Gastroesophageal sphincter (tissue), 4 donors: ENCODE results near the gene EPHA3. TPM values are rescaled to one million over a fixed set of nuclear protein-coding genes. Genes with fewer than 3 reads are reported as not detected.

Experiments
- ATAC-seq: fragments of 150-250 bp; one replicate; pipeline ENCODE4 v1.9.1; 2016; ENCODE audit warnings: mild to moderate bottlenecking, moderate library complexity
- H3K27ac ChIP-seq, 4 donors: fragments of 200-600 bp; sonication (generic) in 3 of 4; 1 replicate in 3 of 4; 2 replicates in 1 of 4; pipeline ENCODE4 v1.5.1; 2016 to 2019
- H3K27me3 ChIP-seq: fragments of 200-600 bp; sonication (generic); one replicate; pipeline ENCODE4 v1.5.1; 2019
- H3K36me3 ChIP-seq, 2 donors: fragments of 200-600 bp; sonication (generic); one replicate each; pipeline ENCODE4 v1.5.1; 2019; ENCODE audit warnings: control low read depth in 1 of 2
- H3K4me1 ChIP-seq, 3 donors: fragments of 200-600 bp; sonication (generic); 1 replicate in 2 of 3; 2 replicates in 1 of 3; pipeline ENCODE4 v1.5.1; 2016 to 2019; ENCODE audit warnings: control low read depth in 2 of 3
- H3K4me3 ChIP-seq, 2 donors: fragments of 200-600 bp; sonication (generic); one replicate each; pipeline ENCODE4 v1.5.1; 2019; ENCODE audit warnings: mild to moderate bottlenecking in 1 of 2, moderate library complexity in 1 of 2
- H3K9me3 ChIP-seq, 3 donors: fragments of 200-600 bp; sonication (generic); one replicate each; pipeline ENCODE4 v1.5.1; 2017 to 2019; ENCODE audit warnings: control low read depth in 2 of 3
- EP300 ChIP-seq: sonication (generic); formaldehyde crosslinking; IDR thresholded peaks from one replicate; pipeline ENCODE4 v1.6.1; 2017; ENCODE audit warnings: antibody characterized with exemption, mild to moderate bottlenecking
- POLR2A ChIP-seq, 2 donors: fragments of 450-650 bp; IDR thresholded peaks; one replicate each; pipeline ENCODE4 v1.6.1; 2017; ENCODE audit warnings: antibody characterized with exemption in 2 of 2, mild to moderate bottlenecking in 2 of 2, moderate library complexity in 1 of 2
- POLR2AphosphoS5 ChIP-seq: sonication (generic); formaldehyde crosslinking; IDR thresholded peaks from one replicate; pipeline ENCODE4 v1.6.1; 2017; ENCODE audit warnings: antibody characterized with exemption
- WGBS, 2 donors: methylation state at CpG; one replicate each; pipeline ENCODE4 v1.1.5; 2018; ENCODE audit warnings: low coverage in 1 of 2; 5-methylcytosine and 5-hydroxymethylcytosine counted together
- total RNA-seq, 4 donors: library from RNA; depleted of rRNA; stranded (reverse); fragments of >200 nt; gene quantifications; one replicate each; pipeline ENCODE4 v1.1.0, GENCODE V29; 2016
- TF ChIP-seq, protein P1 (sequence below), 4 experiments: fragments of 200-600 bp in 2 of 4; fragments of 450-650 bp in 2 of 4; sonication (generic) in 1 of 4; IDR thresholded peaks; one replicate each; pipeline ENCODE4 v1.5.1; 2017 to 2019; ENCODE audit warnings: antibody characterized with exemption in 4 of 4, mild to moderate bottlenecking in 2 of 4, moderate library complexity in 2 of 4

EPHA3 gene
- total RNA-seq, 4 donors from 2014 or later = 9.3 to 20.4 (median 15.9) TPM

DNA sequence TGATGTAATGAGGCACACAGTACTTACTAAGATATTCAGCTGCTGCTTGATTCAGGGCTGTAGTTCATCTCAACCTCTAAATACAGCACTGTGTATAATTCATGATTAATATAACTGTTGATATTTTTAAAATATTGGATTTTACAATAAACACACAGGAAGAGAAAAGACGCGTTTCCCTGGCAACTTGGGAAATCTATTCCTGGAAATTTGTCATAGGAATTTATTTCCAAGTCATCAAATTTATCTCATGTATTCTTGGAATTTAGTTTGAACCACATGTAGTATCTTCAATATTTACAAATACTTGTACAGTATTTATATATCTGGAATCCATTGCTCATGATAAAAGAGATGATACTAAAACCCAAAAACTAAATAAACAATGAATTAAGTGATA, 30.6 kb downstream of the EPHA3 start:
- WGBS, 2 donors = 57% methylated on average over 2 of the region's 2 CpGs

DNA sequence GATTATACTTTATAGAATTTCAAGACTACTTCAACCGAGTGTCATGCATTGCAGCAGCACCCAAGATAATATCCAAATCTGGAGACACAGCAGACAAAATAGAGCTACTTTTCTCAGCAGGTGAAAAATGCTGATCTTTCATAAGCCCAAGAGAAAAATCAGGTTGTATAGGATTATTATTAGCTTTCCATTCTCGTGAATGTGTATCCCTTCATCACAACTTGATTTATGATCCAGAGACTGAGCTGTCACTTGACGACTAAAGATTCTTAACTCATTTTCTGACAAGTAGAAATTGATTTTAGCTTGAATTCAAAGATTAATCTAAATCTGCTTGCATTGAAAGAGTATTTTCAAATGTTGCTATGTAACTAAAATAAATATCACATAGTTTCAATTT, 32.4 kb downstream of the EPHA3 start:
- Histone ChIP-seq H3K4me3 (no peak overlapping the region), H3K4me1 (no peaks in the 10 kb centered on the region), H3K9me3 (no peaks in the 10 kb centered on the region), H3K27ac (no peak overlapping the region), H3K36me3 (no peaks in the 10 kb centered on the region), H3K27me3 (no peaks in the 10 kb centered on the region)
- TF ChIP-seq, protein P1, sequence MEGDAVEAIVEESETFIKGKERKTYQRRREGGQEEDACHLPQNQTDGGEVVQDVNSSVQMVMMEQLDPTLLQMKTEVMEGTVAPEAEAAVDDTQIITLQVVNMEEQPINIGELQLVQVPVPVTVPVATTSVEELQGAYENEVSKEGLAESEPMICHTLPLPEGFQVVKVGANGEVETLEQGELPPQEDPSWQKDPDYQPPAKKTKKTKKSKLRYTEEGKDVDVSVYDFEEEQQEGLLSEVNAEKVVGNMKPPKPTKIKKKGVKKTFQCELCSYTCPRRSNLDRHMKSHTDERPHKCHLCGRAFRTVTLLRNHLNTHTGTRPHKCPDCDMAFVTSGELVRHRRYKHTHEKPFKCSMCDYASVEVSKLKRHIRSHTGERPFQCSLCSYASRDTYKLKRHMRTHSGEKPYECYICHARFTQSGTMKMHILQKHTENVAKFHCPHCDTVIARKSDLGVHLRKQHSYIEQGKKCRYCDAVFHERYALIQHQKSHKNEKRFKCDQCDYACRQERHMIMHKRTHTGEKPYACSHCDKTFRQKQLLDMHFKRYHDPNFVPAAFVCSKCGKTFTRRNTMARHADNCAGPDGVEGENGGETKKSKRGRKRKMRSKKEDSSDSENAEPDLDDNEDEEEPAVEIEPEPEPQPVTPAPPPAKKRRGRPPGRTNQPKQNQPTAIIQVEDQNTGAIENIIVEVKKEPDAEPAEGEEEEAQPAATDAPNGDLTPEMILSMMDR (IDR thresholded peaks at IDR 0.05) = no peak
- TF ChIP-seq POLR2AphosphoS5 (no peak), EP300 (no peak), POLR2A (IDR thresholded peaks at IDR 0.05) (no peak)
- ATAC-seq = no peak
- WGBS, 2 donors = 61 to 67% methylated on average over 3 of the region's 3 CpGs

More for the DNA sequence above, 30.6 kb downstream of the EPHA3 start:
- H3K36me3 ChIP-seq = no peaks in the 10 kb centered on the region
- no peak for ATAC-seq
- no peak overlapping the region for H3K4me3 ChIP-seq
- H3K9me3 ChIP-seq = no peaks in the 10 kb centered on the region
- no peaks in the 10 kb centered on the region for H3K27me3 ChIP-seq
- H3K4me1 ChIP-seq = no peaks in the 10 kb centered on the region
- TF ChIP-seq POLR2A (IDR thresholded peaks at IDR 0.05) = no peak
- TF ChIP-seq POLR2AphosphoS5 = no peak
- no peak overlapping the region for H3K27ac ChIP-seq

DNA sequence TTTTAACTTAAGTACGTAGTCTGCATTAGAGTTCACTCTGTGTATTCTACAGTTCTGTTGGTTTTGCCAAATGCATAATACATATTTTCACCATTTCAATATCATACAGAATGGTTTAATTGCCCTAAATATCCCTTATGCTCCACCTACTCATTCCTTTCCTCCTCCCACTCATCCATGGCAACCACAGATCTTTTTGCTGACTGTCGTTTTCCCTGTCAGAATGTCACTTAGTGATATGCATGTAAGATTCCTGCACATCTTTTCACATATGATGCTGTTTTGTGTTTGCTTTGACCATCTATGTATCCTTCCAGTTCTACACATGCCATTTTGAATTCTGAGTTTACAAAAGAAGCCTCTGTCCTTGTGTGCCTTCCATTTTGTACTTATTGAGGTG, 36.7 kb downstream of the EPHA3 start:
- Histone ChIP-seq H3K27me3 (no peaks in the 10 kb centered on the region), H3K9me3 (no peaks in the 10 kb centered on the region), H3K36me3 (no peaks in the 10 kb centered on the region), H3K4me3 (no peak overlapping the region), H3K27ac (no peak overlapping the region), H3K4me1 (peaks cover 0 to 3% (median 0%) of the 10 kb centered on the region in 3 donors)
- no peak for ATAC-seq
- WGBS, 2 donors = 75 to 90% methylated on average over 2 of the region's 2 CpGs
- TF ChIP-seq, protein P1 (IDR thresholded peaks at IDR 0.05) = no peak
- TF ChIP-seq POLR2AphosphoS5 = no peak
- no peak for TF ChIP-seq EP300
- no peak for TF ChIP-seq POLR2A (IDR thresholded peaks at IDR 0.05)

DNA sequence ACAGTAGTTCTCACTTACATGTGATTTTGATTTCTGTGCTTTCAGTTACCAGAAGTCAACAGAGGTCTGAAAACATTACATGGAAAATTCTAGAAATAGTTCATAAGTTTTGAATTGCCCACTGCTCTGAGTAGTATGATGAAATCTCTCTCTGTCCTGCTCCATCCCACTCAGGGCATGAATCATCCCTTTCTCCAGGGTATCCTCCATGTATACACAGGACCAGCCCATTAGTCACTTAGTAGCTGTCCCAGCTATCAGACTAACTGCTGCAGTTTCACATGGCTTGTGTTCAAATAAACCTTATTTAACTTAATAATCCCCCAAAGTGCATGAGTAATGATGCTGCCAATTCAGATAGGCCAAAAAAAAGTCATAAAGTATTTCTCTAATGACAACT, 38.6 kb downstream of the EPHA3 start:
- no peak for TF ChIP-seq EP300
- TF ChIP-seq, protein P1 (IDR thresholded peaks at IDR 0.05) = no peak
- no peak for TF ChIP-seq POLR2A (IDR thresholded peaks at IDR 0.05)
- TF ChIP-seq POLR2AphosphoS5 = no peak
- ATAC-seq = peak; percentile 74

DNA sequence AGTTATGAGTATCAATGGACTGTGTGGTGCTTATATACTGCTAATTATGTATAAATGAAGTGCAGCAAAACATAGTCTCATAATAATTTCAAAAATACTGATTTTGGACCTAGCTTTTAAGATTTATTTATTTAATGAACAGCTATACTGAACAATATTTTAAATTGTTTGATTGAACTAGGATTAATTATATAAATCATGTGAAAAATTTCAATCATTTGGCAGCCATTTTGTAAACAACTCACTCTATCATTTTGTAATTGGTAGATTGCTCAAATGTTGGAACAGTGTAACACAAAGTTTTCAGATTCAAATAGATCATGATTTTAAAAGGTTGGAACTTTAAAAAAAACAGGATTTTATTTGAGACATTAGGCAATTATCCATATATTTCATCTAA, 47.0 kb downstream of the EPHA3 start:
- Histone ChIP-seq H3K36me3 (no peaks in the 10 kb centered on the region), H3K4me1 (no peaks in the 10 kb centered on the region), H3K4me3 (no peak overlapping the region), H3K27ac (no peak overlapping the region), H3K27me3 (no peaks in the 10 kb centered on the region), H3K9me3 (no peaks in the 10 kb centered on the region)
- no peak for ATAC-seq
- TF ChIP-seq, protein P1 (IDR thresholded peaks at IDR 0.05) = no peak
- TF ChIP-seq EP300 (no peak), POLR2AphosphoS5 (no peak), POLR2A (IDR thresholded peaks at IDR 0.05) (no peak)

More for the DNA sequence above, 38.6 kb downstream of the EPHA3 start:
- no peak overlapping the region for H3K27ac ChIP-seq
- H3K4me1 ChIP-seq = peaks cover 0 to 3% (median 0%) of the 10 kb centered on the region in 3 donors
- no peaks in the 10 kb centered on the region for H3K27me3 ChIP-seq
- H3K4me3 ChIP-seq = no peak overlapping the region
- H3K36me3 ChIP-seq = no peaks in the 10 kb centered on the region
- H3K9me3 ChIP-seq = no peaks in the 10 kb centered on the region

DNA sequence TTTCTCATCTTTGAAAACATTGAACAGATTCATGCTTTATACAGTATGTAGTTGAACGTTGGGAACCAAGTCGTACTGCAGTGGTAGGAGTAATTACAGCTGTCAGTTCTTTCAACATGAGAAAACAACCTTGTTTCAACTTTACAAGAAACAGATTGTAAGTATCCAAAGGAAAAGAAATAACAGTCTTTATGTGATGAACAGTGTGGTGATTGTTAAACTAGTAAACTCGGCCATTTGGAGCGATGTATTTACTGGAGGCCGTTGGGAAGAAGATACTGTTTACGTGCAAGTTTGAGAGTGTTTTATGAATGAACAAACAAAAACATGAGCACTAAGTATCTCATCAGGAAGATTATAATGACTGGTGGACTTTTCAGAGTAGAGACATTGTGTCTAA, 48.4 kb downstream of the EPHA3 start:
- TF ChIP-seq POLR2AphosphoS5 = no peak
- no peak for TF ChIP-seq POLR2A (IDR thresholded peaks at IDR 0.05)
- no peak for TF ChIP-seq EP300
- TF ChIP-seq, protein P1 (IDR thresholded peaks at IDR 0.05) = no peak
- Histone ChIP-seq H3K4me1 (no peaks in the 10 kb centered on the region), H3K27me3 (no peaks in the 10 kb centered on the region), H3K9me3 (no peaks in the 10 kb centered on the region), H3K27ac (peak overlapping the region in 1 of 4 donors; percentile 6), H3K4me3 (no peak overlapping the region), H3K36me3 (no peaks in the 10 kb centered on the region)
- ATAC-seq = no peak
- 46 to 59% methylated on average over 6 of the region's 6 CpGs for WGBS, 2 donors
